Esophagus squamous epithelium (tissue), 4 donors: ENCODE data around the gene TTC28.

Experiments
- POLR2A ChIP-seq, 4 donors: fragments of 450-650 bp; IDR thresholded peaks; one replicate each; pipeline ENCODE4 v1.6.1; 2017; ENCODE audit warnings: antibody characterized with exemption in 4 of 4, mild to moderate bottlenecking in 4 of 4, moderate library complexity in 3 of 4
- TF ChIP-seq, protein P1 (sequence below), 6 experiments: fragments of 450-650 bp in 4 of 6; fragments of 200-600 bp in 2 of 6; sonication (generic) in 2 of 6; IDR thresholded peaks; one replicate each; pipeline ENCODE4 v1.5.1; 2016 to 2019; ENCODE audit warnings: antibody characterized with exemption in 6 of 6, mild to moderate bottlenecking in 4 of 6, moderate library complexity in 4 of 6

DNA sequence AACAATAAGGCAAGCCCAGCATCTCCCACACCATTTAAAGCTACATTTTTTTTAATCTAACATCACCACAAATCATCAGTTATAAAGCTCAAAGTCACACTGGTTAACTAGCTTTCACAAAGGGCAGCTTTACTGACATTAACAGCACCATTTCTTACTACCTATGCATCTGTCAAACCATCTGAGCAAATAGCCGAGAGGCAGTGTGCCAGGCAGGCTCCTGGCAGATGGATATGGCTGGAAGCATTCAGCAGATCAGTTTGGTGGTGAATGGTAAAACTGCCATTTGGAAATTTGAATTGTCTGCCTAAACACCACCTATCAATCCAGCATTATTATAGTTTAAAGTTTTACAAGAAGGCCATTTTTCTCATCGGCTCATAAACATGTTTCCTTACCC is 131.2 kb downstream of the TTC28 start:
- TF ChIP-seq POLR2A (IDR thresholded peaks at IDR 0.05), result no peak
- TF ChIP-seq, protein P1, sequence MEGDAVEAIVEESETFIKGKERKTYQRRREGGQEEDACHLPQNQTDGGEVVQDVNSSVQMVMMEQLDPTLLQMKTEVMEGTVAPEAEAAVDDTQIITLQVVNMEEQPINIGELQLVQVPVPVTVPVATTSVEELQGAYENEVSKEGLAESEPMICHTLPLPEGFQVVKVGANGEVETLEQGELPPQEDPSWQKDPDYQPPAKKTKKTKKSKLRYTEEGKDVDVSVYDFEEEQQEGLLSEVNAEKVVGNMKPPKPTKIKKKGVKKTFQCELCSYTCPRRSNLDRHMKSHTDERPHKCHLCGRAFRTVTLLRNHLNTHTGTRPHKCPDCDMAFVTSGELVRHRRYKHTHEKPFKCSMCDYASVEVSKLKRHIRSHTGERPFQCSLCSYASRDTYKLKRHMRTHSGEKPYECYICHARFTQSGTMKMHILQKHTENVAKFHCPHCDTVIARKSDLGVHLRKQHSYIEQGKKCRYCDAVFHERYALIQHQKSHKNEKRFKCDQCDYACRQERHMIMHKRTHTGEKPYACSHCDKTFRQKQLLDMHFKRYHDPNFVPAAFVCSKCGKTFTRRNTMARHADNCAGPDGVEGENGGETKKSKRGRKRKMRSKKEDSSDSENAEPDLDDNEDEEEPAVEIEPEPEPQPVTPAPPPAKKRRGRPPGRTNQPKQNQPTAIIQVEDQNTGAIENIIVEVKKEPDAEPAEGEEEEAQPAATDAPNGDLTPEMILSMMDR (IDR thresholded peaks at IDR 0.05), result no peak
